GM12878 (cell line): ENCODE measurements around the gene ADAM23.

Source experiments
- BHLHE40 ChIP-seq, 2 experiments: fragments of 450-650 bp in 1 of 2; IDR thresholded peaks; 2 replicates each; pipeline ENCODE4 v1.6.1; 2011 to 2017; ENCODE audit warnings: low read depth in 2 of 2, borderline replicate concordance in 1 of 2, improper control_type of control experiment in 1 of 2, low read length in 1 of 2, mild to moderate bottlenecking in 1 of 2
- EGR1 ChIP-seq, 2 experiments: IDR thresholded peaks; 1 replicate in 1 of 2; 2 replicates in 1 of 2; pipeline ENCODE4 v1.6.1; 2011 to 2012; ENCODE audit warnings: low read depth in 2 of 2, low read length in 2 of 2, borderline replicate concordance in 1 of 2, mild to moderate bottlenecking in 1 of 2, moderate library complexity in 1 of 2
- EP300 ChIP-seq, 2 experiments: fragments of 150-350 bp in 1 of 2; IDR thresholded peaks; 2 replicates each; pipeline ENCODE4 v1.6.1; 2011 to 2012; ENCODE audit warnings: low read depth in 2 of 2, low read length in 2 of 2, borderline replicate concordance in 1 of 2, improper control_type of control experiment in 1 of 2, inconsistent platforms in 1 of 2; ENCODE audit not compliant: control insufficient read depth in 1 of 2
- ESRRA ChIP-seq: IDR thresholded peaks from 2 replicates; pipeline ENCODE4 v1.6.1; 2012; ENCODE audit warnings: mild to moderate bottlenecking, low read length, improper control_type of control experiment
- GABPA ChIP-seq: IDR thresholded peaks from 2 replicates; pipeline ENCODE4 v1.6.1; 2014; ENCODE audit warnings: antibody characterized with exemption, low read depth, mild to moderate bottlenecking, inconsistent platforms
- HDAC2 ChIP-seq: fragments of 200-600 bp; sonication (generic); IDR thresholded peaks from 2 replicates; pipeline ENCODE4 v1.6.1; 2017
- JUND ChIP-seq: IDR thresholded peaks from 2 replicates; pipeline ENCODE4 v1.6.1; 2012; ENCODE audit warnings: low read depth, mild to moderate bottlenecking, low read length, improper control_type of control experiment, moderate library complexity
- POLR2A ChIP-seq: IDR thresholded peaks from 2 replicates; pipeline ENCODE4 v1.6.1; 2011; ENCODE audit warnings: low read depth, mild to moderate bottlenecking, low read length
- RFX5 ChIP-seq: IDR thresholded peaks from 2 replicates; pipeline ENCODE4 v1.6.1; 2011; ENCODE audit warnings: low read depth, low read length, improper control_type of control experiment
- ZBED1 ChIP-seq: IDR thresholded peaks from 2 replicates; pipeline ENCODE4 v1.6.1; 2016; ENCODE audit warnings: borderline replicate concordance
- TF ChIP-seq, protein P1 (sequence below): IDR thresholded peaks from 2 replicates; pipeline ENCODE4 v1.6.1; 2012; ENCODE audit warnings: low read depth, low read length, improper control_type of control experiment
- TF ChIP-seq, protein P2 (sequence below), 3 experiments: IDR thresholded peaks in 2 of 3; conservative IDR thresholded peaks in 1 of 3; 2 replicates each; pipeline ENCODE4 v1.5.1; 2011; ENCODE audit warnings: low read depth in 3 of 3, low read length in 3 of 3, mild to moderate bottlenecking in 3 of 3, control low read depth in 2 of 3, moderate library complexity in 2 of 3, inconsistent platforms in 1 of 3, mixed read lengths in 1 of 3; ENCODE audit not compliant: control insufficient read depth in 2 of 3, insufficient read depth in 1 of 3; ENCODE audit errors: extremely low read depth in 1 of 3
- TF ChIP-seq, protein P3 (sequence below): fragments of 450-650 bp; IDR thresholded peaks from 2 replicates; pipeline ENCODE4 v1.6.1; 2018; ENCODE audit warnings: mild to moderate bottlenecking, low read depth, moderate library complexity; ENCODE audit not compliant: partially characterized antibody
- TF ChIP-seq, protein P4 (sequence below): fragments of 450-650 bp; IDR thresholded peaks from 2 replicates; pipeline ENCODE4 v1.6.1; 2017; ENCODE audit warnings: mild to moderate bottlenecking, moderate library complexity

DNA sequence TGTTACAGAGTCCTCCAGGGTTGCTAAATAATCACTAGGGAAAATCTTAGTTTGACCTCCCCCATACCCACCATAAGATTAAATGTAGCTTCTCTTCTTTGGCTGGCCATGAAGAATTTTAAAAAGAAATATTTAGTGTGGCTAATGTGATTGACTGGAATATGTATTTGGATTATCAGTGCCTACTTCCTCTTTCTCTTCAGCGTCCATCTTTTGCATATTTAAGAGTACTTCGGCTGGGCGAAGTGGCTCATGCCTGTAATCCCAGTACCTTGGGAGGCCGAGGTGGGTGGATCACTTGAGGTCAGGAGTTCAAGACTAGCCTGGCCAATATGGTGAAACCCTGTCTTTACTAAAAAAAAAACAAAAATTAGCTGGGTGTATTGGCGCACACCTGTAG lies 28.8 kb downstream of the ADAM23 start:
- TF ChIP-seq, protein P1, sequence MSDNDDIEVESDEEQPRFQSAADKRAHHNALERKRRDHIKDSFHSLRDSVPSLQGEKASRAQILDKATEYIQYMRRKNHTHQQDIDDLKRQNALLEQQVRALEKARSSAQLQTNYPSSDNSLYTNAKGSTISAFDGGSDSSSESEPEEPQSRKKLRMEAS, result no peak
- TF ChIP-seq, protein P2, sequence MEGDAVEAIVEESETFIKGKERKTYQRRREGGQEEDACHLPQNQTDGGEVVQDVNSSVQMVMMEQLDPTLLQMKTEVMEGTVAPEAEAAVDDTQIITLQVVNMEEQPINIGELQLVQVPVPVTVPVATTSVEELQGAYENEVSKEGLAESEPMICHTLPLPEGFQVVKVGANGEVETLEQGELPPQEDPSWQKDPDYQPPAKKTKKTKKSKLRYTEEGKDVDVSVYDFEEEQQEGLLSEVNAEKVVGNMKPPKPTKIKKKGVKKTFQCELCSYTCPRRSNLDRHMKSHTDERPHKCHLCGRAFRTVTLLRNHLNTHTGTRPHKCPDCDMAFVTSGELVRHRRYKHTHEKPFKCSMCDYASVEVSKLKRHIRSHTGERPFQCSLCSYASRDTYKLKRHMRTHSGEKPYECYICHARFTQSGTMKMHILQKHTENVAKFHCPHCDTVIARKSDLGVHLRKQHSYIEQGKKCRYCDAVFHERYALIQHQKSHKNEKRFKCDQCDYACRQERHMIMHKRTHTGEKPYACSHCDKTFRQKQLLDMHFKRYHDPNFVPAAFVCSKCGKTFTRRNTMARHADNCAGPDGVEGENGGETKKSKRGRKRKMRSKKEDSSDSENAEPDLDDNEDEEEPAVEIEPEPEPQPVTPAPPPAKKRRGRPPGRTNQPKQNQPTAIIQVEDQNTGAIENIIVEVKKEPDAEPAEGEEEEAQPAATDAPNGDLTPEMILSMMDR (IDR thresholded peaks at IDR 0.05 in 2 of 3, conservative IDR thresholded peaks at IDR 0.05 in 1 of 3; ENCODE audit: control insufficient read depth in 2 of 3, extremely low read depth in 1 of 3, insufficient read depth in 1 of 3, low read depth in 3 of 3, low read length in 3 of 3), result no peak
- TF ChIP-seq ESRRA (no peak), GABPA (no peak), BHLHE40 (IDR thresholded peaks at IDR 0.05; ENCODE audit: borderline replicate concordance in 1 of 2, low read depth in 2 of 2, low read length in 1 of 2) (no peak), JUND (no peak), RFX5 (no peak), EP300 (IDR thresholded peaks at IDR 0.05; ENCODE audit: borderline replicate concordance in 1 of 2, control insufficient read depth in 1 of 2, low read depth in 2 of 2, low read length in 2 of 2) (no peak), EGR1 (IDR thresholded peaks at IDR 0.05; ENCODE audit: borderline replicate concordance in 1 of 2, low read depth in 2 of 2, low read length in 2 of 2) (no peak), ZBED1 (no peak), HDAC2 (no peak), POLR2A (no peak)
- TF ChIP-seq, protein P3, sequence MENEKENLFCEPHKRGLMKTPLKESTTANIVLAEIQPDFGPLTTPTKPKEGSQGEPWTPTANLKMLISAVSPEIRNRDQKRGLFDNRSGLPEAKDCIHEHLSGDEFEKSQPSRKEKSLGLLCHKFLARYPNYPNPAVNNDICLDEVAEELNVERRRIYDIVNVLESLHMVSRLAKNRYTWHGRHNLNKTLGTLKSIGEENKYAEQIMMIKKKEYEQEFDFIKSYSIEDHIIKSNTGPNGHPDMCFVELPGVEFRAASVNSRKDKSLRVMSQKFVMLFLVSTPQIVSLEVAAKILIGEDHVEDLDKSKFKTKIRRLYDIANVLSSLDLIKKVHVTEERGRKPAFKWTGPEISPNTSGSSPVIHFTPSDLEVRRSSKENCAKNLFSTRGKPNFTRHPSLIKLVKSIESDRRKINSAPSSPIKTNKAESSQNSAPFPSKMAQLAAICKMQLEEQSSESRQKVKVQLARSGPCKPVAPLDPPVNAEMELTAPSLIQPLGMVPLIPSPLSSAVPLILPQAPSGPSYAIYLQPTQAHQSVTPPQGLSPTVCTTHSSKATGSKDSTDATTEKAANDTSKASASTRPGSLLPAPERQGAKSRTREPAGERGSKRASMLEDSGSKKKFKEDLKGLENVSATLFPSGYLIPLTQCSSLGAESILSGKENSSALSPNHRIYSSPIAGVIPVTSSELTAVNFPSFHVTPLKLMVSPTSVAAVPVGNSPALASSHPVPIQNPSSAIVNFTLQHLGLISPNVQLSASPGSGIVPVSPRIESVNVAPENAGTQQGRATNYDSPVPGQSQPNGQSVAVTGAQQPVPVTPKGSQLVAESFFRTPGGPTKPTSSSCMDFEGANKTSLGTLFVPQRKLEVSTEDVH, result no peak
- TF ChIP-seq, protein P4, sequence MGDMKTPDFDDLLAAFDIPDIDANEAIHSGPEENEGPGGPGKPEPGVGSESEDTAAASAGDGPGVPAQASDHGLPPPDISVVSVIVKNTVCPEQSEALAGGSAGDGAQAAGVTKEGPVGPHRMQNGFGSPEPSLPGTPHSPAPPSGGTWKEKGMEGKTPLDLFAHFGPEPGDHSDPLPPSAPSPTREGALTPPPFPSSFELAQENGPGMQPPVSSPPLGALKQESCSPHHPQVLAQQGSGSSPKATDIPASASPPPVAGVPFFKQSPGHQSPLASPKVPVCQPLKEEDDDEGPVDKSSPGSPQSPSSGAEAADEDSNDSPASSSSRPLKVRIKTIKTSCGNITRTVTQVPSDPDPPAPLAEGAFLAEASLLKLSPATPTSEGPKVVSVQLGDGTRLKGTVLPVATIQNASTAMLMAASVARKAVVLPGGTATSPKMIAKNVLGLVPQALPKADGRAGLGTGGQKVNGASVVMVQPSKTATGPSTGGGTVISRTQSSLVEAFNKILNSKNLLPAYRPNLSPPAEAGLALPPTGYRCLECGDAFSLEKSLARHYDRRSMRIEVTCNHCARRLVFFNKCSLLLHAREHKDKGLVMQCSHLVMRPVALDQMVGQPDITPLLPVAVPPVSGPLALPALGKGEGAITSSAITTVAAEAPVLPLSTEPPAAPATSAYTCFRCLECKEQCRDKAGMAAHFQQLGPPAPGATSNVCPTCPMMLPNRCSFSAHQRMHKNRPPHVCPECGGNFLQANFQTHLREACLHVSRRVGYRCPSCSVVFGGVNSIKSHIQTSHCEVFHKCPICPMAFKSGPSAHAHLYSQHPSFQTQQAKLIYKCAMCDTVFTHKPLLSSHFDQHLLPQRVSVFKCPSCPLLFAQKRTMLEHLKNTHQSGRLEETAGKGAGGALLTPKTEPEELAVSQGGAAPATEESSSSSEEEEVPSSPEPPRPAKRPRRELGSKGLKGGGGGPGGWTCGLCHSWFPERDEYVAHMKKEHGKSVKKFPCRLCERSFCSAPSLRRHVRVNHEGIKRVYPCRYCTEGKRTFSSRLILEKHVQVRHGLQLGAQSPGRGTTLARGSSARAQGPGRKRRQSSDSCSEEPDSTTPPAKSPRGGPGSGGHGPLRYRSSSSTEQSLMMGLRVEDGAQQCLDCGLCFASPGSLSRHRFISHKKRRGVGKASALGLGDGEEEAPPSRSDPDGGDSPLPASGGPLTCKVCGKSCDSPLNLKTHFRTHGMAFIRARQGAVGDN, result no peak
